AG10803 (cell line): ENCODE data around the gene CCDC32.
"Not testable (repeated sequence)": the region's sequence is repeated elsewhere in the genome, so short reads cannot be mapped to it uniquely, and the experiment has no call there.

Source experiments
- DNase-seq: peaks from one replicate; pipeline ENCODE4 v3.0.0; 2010; ENCODE audit warnings: low read depth
- H3K4me3 ChIP-seq: 2 replicates; pipeline ENCODE4 v1.5.1; 2011; ENCODE audit warnings: mild to moderate bottlenecking, low read length, control low read depth
- CTCF ChIP-seq: conservative IDR thresholded peaks from 2 replicates; pipeline ENCODE4 v1.5.1; 2011; ENCODE audit warnings: mild to moderate bottlenecking, low read length, control low read depth, inconsistent platforms

The CCDC32 gene

GRCh38 chr15:40584191-40584590 is 19.3 kb upstream of the CCDC32 start:
- no peak for TF ChIP-seq CTCF
- H3K4me3 ChIP-seq: no peak overlapping the region
- DNase-seq: no peak

GRCh38 chr15:40582726-40583246 is 17.9 kb upstream of the CCDC32 start:
- no peak for TF ChIP-seq CTCF
- peak overlapping the region; percentile 22; the same call in 1 of the 2 replicates for H3K4me3 ChIP-seq
- peak; percentile 57 for DNase-seq

- DNase-seq, H3K4me3 ChIP-seq: not testable (repeated sequence)
These were observed 17.0 kb upstream of the CCDC32 start for GRCh38 chr15:40581796-40582195.

- no peak for TF ChIP-seq CTCF
- DNase-seq: no peak
- no peak overlapping the region for H3K4me3 ChIP-seq
These were observed 14.1 kb upstream of the CCDC32 start for GRCh38 chr15:40578892-40579291.

- not testable (repeated sequence) for H3K4me3 ChIP-seq, DNase-seq
These were observed 12.1 kb upstream of the CCDC32 start for GRCh38 chr15:40576914-40577313.

GRCh38 chr15:40575113-40575512 is 10.3 kb upstream of the CCDC32 start:
- DNase-seq: no peak
- H3K4me3 ChIP-seq: no peak overlapping the region
- no peak for TF ChIP-seq CTCF

- no peak for TF ChIP-seq CTCF
- peak; percentile 83 for DNase-seq
- H3K4me3 ChIP-seq: peak within 1 kb of the TSS; percentile 96
These were observed 4.5 kb upstream of the CCDC32 start, which contains the start of gene RPUSD2 for GRCh38 chr15:40569129-40569953. TSS of gene RPUSD2 (plus strand) at chr15:40569299. CDS start at chr15:40569338, 39 bp downstream.

GRCh38 chr15:40567111-40567510 is 2.3 kb upstream of the CCDC32 start:
- peak; percentile 40 for TF ChIP-seq CTCF
- H3K4me3 ChIP-seq: no peak overlapping the region
- no peak for DNase-seq
